Pancreas (tissue), 10 donors: ENCODE measurements around the gene BRMS1L. TPM values are rescaled to one million over a fixed set of nuclear protein-coding genes. Genes with fewer than 3 reads are reported as not detected.

ENCODE experiments used
- ATAC-seq, 4 donors: fragments of 200-7000 bp; cut with Tn5 transposase; one replicate each; pipeline versions ENCODE4 v1.8.0 to v1.9.1; 2020; ENCODE audit warnings: mild to moderate bottlenecking in 4 of 4, moderate library complexity in 4 of 4
- DNase-seq, 6 donors: peaks; one replicate each; pipeline ENCODE4 v3.0.0-alpha.2; 2020
- FAIRE-seq: peaks from 2 replicates; lab custom pipeline; 2012; peaks lifted over from hg19 to GRCh38; lab: Jason Lieb, UNC
- H3K27ac ChIP-seq, 4 donors: fragments of 200-600 bp; sonication (generic); 1 replicate in 3 of 4; 2 replicates in 1 of 4; pipeline versions ENCODE4 v1.5.0 to v1.8.0; 2020
- H3K27me3 ChIP-seq, 4 donors: fragments of 200-600 bp; one replicate each; pipeline ENCODE4 v1.8.0; 2021
- H3K36me3 ChIP-seq, 3 donors: fragments of 200-600 bp; sonication (generic) in 1 of 3; one replicate each; pipeline versions ENCODE4 v1.5.0 to v1.8.0; 2020 to 2021
- H3K4me1 ChIP-seq, 3 donors: fragments of 200-600 bp; one replicate each; pipeline ENCODE4 v1.8.0; 2021
- H3K4me3 ChIP-seq, 4 donors: fragments of 200-600 bp; sonication (generic) in 2 of 4; one replicate each; pipeline versions ENCODE4 v1.5.0 to v1.8.0; 2020 to 2021
- H3K9me3 ChIP-seq, 4 donors: fragments of 200-600 bp; one replicate each; pipeline ENCODE4 v1.8.0; 2021
- WGBS, 2 donors: extraction: QIAGEN DNeasy Blood & Tissue Kit; methylation state at CpG; one replicate each; pipeline ENCODE4 v1.1.7; 2013; 5-methylcytosine and 5-hydroxymethylcytosine counted together
- intact Hi-C, 3 donors: fragments of 100-400 bp; cut with DNase I; formaldehyde crosslinking; loops; one replicate each; pipeline versions ENCODE4 v1.11.1 to v1.14.2; 2022
- polyA plus RNA-seq, 2 donors: library from polyadenylated mRNA; stranded (reverse); fragments of 200-250 nt; gene quantifications; one replicate each; pipeline ENCODE4 v1.2.3, GENCODE V29; 2013
- total RNA-seq, 6 donors: library from RNA; stranded (reverse); fragmentation: NEBNext Ultra II Directional in 4 of 6; extraction: Animal tissue kit (Norgen Biotek cat#: 25700) in 4 of 6; gene quantifications; one replicate each; pipeline versions ENCODE4 v1.2.1 to v1.2.4, GENCODE V29; 2021 to 2023
- TF ChIP-seq, protein P1 (sequence below), 4 donors: fragments of 200-600 bp; sonication (generic) in 3 of 4; IDR thresholded peaks; one replicate each; pipeline versions ENCODE4 v1.5.0 to v1.8.0; 2021; ENCODE audit warnings: antibody characterized with exemption in 4 of 4
- donor health status: healthy with polysubstance abuse.
- donor health status: DM: no; HTN: no; CAD: no; lungs with moderate emphysema.
- donor health status: DM: no; HTN: no; CAD: no.
- donor health status: control.
- donor health status: control.
- donor health status: Bipolar disorder and iron deficiency.
- donor health status: DM: yes; HTN: yes; CAD: no.
- donor health status: DM: no; HTN: no; CAD: no.
- donor health status: DM: no; HTN: no; CAD: no.
- donor health status: DM: yes; HTN: yes; CAD: no.

Gene BRMS1L
- total and polyA plus RNA-seq, 8 donors, result 1.5 to 3.8 (median 2.0) TPM

DNA sequence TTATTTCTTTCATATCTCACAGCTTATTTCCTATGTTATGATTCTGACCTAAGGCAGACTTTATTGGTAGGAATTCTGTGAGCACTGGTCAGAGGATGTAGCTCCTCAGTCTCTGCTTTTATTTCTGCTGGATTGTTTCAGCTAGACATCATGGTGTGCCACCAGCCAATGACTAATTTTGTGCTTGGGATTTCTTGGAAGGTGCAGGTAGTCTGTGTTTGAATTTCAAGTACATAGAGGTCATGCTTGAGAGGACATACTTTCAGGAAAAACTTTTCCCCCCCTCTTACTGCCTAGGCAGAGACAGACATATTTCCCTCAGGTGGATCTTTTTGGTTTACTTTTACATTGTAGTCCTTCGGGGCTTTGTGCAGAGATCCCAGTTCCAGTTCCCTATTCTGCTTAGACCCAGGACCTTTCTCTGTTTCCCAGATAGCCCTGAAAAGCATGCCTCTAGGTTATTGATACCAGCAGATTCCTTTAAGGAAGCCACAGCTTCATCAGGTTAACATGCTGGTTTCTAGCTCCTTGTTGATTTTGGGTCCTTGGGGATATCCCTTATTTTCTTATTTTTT, 28.6 kb downstream of the BRMS1L start:
- intact Hi-C loops, result no loop called here
- Histone ChIP-seq H3K4me1 (no peaks in the 10 kb centered on the region), H3K27ac (no peak overlapping the region), H3K36me3 (peaks cover 0 to 5% (median 0%) of the 10 kb centered on the region in 3 donors), H3K4me3 (no peak overlapping the region), H3K9me3 (no peaks in the 10 kb centered on the region), H3K27me3 (no peaks in the 10 kb centered on the region)
- DNase-seq (no peak), ATAC-seq (no peak), FAIRE-seq (no peak)
- TF ChIP-seq, protein P1, sequence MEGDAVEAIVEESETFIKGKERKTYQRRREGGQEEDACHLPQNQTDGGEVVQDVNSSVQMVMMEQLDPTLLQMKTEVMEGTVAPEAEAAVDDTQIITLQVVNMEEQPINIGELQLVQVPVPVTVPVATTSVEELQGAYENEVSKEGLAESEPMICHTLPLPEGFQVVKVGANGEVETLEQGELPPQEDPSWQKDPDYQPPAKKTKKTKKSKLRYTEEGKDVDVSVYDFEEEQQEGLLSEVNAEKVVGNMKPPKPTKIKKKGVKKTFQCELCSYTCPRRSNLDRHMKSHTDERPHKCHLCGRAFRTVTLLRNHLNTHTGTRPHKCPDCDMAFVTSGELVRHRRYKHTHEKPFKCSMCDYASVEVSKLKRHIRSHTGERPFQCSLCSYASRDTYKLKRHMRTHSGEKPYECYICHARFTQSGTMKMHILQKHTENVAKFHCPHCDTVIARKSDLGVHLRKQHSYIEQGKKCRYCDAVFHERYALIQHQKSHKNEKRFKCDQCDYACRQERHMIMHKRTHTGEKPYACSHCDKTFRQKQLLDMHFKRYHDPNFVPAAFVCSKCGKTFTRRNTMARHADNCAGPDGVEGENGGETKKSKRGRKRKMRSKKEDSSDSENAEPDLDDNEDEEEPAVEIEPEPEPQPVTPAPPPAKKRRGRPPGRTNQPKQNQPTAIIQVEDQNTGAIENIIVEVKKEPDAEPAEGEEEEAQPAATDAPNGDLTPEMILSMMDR (IDR thresholded peaks at IDR 0.05), result no peak
- 75 to 88% methylated on average over 1 of the region's 1 CpG for WGBS, 2 donors

DNA sequence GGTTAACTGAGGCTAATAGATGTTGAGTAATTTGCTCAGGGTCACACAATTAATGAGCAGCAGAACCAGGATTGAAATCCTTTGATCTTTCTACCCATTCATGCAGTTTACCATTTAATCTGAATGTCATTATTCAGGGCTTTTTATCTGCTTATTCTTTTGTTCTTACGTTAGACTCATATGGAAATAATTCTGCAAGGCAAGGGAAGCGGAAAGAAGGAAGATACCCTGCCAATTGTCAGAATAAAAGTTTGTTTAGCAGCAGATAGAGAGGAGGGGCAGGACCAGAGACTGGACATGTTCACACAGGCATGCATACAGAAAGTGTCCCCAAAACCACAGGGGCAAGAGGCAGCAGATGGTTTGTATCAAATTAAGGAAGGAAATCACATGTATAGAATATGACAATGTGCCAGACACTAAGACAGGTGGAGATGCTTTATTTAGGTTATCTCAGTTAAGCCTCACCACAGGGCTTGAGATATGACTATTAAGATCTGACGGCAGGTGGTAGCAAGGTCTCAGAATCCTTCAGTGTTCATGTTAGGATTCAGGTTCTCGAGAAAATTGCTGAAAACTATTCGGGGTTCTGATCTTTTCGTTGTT, 29.8 kb downstream of the BRMS1L start:
- no peak for ATAC-seq

DNA sequence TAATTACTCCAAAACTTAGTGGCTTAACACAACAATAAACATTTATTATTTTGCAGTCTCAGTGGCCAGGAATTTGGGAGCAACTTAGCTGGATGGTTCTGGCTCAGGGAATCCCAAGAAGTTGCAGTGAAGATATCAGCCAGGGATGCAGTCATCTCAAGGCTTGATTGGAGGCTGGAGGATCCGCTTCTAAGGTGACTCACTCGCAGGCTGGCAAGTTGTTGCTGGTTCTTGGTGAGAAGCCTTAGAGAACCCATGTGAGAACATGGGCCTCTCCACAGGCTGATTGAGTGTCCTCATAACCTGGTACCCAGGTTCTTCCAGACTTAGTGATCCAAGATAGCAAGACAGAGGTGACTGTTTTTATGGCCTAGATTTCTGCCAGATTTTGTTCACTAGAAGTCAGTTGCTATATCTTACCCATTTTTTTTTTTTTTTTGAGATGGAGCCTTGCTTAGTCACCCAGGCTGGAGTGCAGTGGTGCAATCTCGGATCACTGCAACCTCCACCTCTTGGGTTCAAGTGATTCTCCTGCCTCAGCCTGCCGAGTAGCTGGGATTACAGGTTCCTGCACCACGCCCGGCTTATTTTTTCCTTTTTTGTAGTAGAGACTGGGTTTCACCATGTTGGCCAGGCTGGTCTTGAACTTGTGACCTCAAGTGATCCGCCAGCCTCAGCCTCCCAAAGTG, 32.5 kb downstream of the BRMS1L start:
- Histone ChIP-seq H3K27ac (no peak overlapping the region), H3K36me3 (peaks cover 0 to 3% (median 0%) of the 10 kb centered on the region in 3 donors), H3K4me3 (no peak overlapping the region), H3K4me1 (no peaks in the 10 kb centered on the region), H3K27me3 (no peaks in the 10 kb centered on the region), H3K9me3 (no peaks in the 10 kb centered on the region)
- WGBS, 2 donors, result 94 to 96% methylated on average over 7 of the region's 7 CpGs
- no peak for DNase-seq
- no peak for ATAC-seq
- intact Hi-C loops, result no loop called here
- no peak for FAIRE-seq
- TF ChIP-seq, protein P1 (IDR thresholded peaks at IDR 0.05), result no peak

More for the DNA sequence above, 29.8 kb downstream of the BRMS1L start:
- intact Hi-C loops, result no loop called here
- TF ChIP-seq, protein P1 (IDR thresholded peaks at IDR 0.05), result no peak
- Histone ChIP-seq H3K4me1 (no peaks in the 10 kb centered on the region), H3K9me3 (no peaks in the 10 kb centered on the region), H3K4me3 (no peak overlapping the region), H3K27me3 (no peaks in the 10 kb centered on the region), H3K36me3 (peaks cover 0 to 5% (median 0%) of the 10 kb centered on the region in 3 donors), H3K27ac (no peak overlapping the region)
- DNase-seq, result no peak
- FAIRE-seq, result no peak
- 77 to 82% methylated on average over 6 of the region's 6 CpGs for WGBS, 2 donors

DNA sequence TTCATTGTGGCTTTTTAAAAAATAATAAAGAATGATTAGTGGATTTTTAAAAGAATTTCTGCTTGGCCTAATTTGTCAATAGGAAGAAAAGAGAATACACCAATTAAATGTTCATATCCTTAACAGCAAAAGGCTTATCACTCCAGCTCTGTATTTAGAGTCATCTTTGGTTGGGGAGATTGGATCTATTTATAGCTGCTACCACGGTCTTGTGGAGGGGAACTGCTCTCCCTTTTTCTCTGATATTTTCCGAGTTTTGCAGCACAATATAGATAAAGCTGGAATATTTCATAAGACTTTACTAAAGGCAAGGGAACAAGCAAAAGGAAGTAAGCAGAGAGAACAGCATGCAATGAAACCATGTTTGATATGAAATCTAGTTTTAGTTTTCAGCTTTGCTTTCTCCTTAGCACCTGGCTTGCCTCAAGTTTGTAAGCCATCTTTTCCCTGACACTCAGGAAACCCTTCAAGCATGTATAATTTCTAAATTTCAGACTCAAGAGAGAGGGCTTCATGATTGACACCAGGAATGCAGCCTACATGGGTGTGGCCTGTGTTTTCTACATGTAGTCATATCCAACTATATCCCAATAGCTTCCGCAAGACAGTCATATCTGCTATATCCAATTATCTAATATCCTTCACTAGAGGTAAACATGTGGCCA, 35.2 kb downstream of the BRMS1L start:
- ATAC-seq (no peak), FAIRE-seq (no peak), DNase-seq (no peak)
- Histone ChIP-seq H3K27me3 (no peaks in the 10 kb centered on the region), H3K9me3 (no peaks in the 10 kb centered on the region), H3K4me1 (no peaks in the 10 kb centered on the region), H3K36me3 (peaks cover 0 to 3% (median 0%) of the 10 kb centered on the region in 3 donors), H3K27ac (no peak overlapping the region), H3K4me3 (no peak overlapping the region)
- TF ChIP-seq, protein P1 (IDR thresholded peaks at IDR 0.05), result no peak
- intact Hi-C loops, result no loop called here
- 67 to 79% methylated on average over 3 of the region's 3 CpGs for WGBS, 2 donors
